HCT116 (cell line): ENCODE data around the gene ZNG1B.
"Not testable (repeated sequence)": the region's sequence is repeated elsewhere in the genome, so short reads cannot be mapped to it uniquely, and the experiment has no call there.

Source experiments
- CTCF ChIP-seq, 3 experiments: fragments of 200-600 bp in 1 of 3; sonication (generic) in 1 of 3; IDR thresholded peaks in 2 of 3; conservative IDR thresholded peaks in 1 of 3; 2 replicates each; pipeline ENCODE4 v1.5.1; 2012 to 2017; ENCODE audit warnings: low read depth in 2 of 3, low read length in 2 of 3, antibody characterized with exemption in 1 of 3, borderline replicate concordance in 1 of 3, control low read depth in 1 of 3, mild to moderate bottlenecking in 1 of 3, mixed read lengths in 1 of 3, mixed run types in 1 of 3, moderate library complexity in 1 of 3; ENCODE audit not compliant: insufficient read depth in 1 of 3
- POLR2AphosphoS5 ChIP-seq: IDR thresholded peaks from 2 replicates; pipeline ENCODE4 v1.6.1; 2011; ENCODE audit warnings: mild to moderate bottlenecking, low read depth, low read length, moderate library complexity

- TF ChIP-seq CTCF (IDR thresholded peaks at IDR 0.05 in 2 of 3, conservative IDR thresholded peaks at IDR 0.05 in 1 of 3; ENCODE audit: borderline replicate concordance in 1 of 3, insufficient read depth in 1 of 3, low read depth in 2 of 3, low read length in 2 of 3); POLR2AphosphoS5: not testable (repeated sequence)
Observed at GRCh38 chr2:113465770-113466169, 28.3 kb downstream of the ZNG1B start.
